Activated CD8-positive, alpha-beta memory T cell treated with anti-CD3 and anti-CD28 coated beads for 36 hours (primary cell): ENCODE data around the gene POLG. TPM values are rescaled to one million over a fixed set of nuclear protein-coding genes. Genes with fewer than 3 reads are reported as not detected.
"Not testable (repeated sequence)": the region's sequence is repeated elsewhere in the genome, so short reads cannot be mapped to it uniquely, and the experiment has no call there.

Source experiments
- CTCF ChIA-PET: fragments of 350-600 bp; sonication (Branson Sonifier 250); formaldehyde crosslinking; loops from one replicate; lab custom pipeline; 2021; ENCODE audit warnings: antibody characterized with exemption; lab: Charles Lee
- POLR2A ChIA-PET: fragments of 350-600 bp; sonication (Branson Sonifier 250); formaldehyde crosslinking; loops from one replicate; lab custom pipeline; 2021; ENCODE audit warnings: antibody characterized with exemption; lab: Charles Lee
- total RNA-seq, 2 experiments: library from RNA; stranded (reverse); gene quantifications; one replicate each; pipeline ENCODE4 v1.2.3, GENCODE V29; 2021

The POLG gene
- total RNA-seq, 2 experiments from 2014 or later: 98.1 to 103 TPM

DNA sequence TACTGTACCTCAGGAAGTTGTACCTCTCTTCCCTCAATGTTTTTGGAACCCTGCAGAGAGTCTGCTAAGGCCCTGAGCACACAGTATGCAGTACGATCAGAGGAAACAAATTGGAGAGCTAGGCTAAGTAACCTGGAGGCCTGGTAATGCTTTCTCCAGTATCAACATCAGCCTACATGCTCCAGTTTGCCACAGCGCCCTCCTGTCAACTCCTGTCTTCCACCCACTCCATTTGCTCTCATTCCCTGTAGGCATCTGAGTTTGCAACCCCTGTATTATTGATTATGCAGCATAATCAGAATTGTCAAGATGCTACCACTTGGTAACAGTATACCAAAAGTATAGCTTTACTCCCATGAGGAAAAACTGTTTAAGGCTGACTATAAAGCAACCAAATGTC is 14.4 kb downstream of the POLG start:
- POLR2A ChIA-PET: interaction anchor here (0.6 to 2.0 kb wide), 2 partner anchors 9 to 68 kb away, joined by 3 to 7 read pairs; no protein-coding TSS in a partner anchor

DNA sequence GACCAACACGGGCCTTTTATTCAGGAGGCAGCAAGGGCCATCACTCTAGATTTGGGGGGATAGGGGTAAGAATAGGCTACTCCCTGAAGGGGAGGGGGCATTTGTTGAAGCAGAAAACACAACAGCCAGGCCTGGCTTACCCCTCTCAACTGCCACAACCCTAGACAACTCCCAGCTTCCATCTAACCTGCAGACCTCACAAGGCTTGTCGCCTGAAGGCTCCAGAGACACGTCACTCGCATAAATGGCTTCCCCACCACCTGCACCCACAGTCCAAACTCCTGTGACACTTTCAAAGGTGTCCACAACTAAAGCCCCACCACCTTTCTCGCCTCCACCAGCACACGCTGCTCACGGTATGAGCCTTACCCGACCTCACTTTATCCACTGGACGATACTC is 14.9 kb downstream of the POLG start:
- POLR2A ChIA-PET: interaction anchor here (2.0 kb wide), 1 partner anchor 10 kb away, joined by 7 read pairs; no protein-coding TSS in a partner anchor
- CTCF ChIA-PET: interaction anchor here (0.7 to 1.2 kb wide), 2 partner anchors 40 to 47 kb away, joined by 3 to 4 read pairs; no protein-coding TSS in a partner anchor

More for the DNA sequence above, 14.4 kb downstream of the POLG start:
- CTCF ChIA-PET: interaction anchor here (0.7 to 1.9 kb wide), 4 partner anchors 11 to 48 kb away, joined by 3 to 9 read pairs (median 4); no protein-coding TSS in a partner anchor

DNA sequence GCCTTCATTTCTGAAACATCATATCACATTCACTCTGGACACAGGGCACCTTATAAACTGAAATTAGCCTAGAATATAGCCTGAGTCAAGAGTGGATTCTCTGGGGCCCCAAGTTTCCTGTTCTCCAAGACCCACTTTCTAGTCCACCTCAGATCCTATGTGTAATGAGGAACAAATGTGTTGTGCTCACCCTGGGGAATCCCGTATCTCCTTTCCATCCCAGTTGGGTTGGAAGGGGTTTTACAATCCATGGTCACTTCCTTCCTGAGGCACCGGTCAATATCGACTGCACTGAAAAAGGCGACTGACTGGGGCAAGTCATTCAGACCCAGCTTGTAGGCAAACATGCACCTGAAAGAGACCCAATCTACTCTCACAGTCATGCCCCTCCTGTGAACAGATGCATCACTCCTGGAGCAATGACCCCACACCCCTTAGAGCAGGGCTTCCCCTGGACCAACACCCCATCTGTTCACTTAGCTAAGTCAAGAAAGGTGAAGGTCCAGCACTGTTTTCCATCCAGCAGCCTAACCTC is 17.4 kb downstream of the POLG start:
- ChIA-PET CTCF (interaction anchor here (1.1 kb wide), 1 partner anchor 14 kb away, joined by 5 read pairs; no protein-coding TSS in a partner anchor), POLR2A (interaction anchor here (0.9 to 1.2 kb wide), 2 partner anchors 12 kb away, joined by 3 to 5 read pairs; no protein-coding TSS in a partner anchor)

DNA sequence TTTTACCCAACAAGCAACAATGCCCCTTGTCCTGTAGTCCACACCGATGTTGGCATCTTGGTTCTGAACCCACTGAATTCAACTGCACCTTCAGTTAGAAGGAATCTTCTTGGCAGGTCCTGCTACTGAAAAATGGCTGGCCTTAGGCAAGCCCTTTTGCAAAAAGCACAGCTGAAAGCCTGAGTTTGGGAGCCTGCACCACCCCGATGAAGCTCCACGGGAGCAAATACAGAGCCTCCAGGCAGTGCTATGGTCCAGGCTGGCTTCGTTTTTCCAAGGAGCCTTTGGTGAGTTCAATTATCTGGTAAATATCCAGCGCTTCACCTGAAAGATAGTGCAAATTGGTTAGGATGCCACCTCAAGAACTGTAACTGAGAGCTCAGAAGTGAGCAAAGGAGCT is 18.1 kb downstream of the POLG start:
- ChIA-PET POLR2A (interaction anchor here (1.2 kb wide), 1 partner anchor 13 kb away, joined by 5 read pairs; no protein-coding TSS in a partner anchor), CTCF (interaction anchor here (1.1 kb wide), 1 partner anchor 15 kb away, joined by 5 read pairs; no protein-coding TSS in a partner anchor)

DNA sequence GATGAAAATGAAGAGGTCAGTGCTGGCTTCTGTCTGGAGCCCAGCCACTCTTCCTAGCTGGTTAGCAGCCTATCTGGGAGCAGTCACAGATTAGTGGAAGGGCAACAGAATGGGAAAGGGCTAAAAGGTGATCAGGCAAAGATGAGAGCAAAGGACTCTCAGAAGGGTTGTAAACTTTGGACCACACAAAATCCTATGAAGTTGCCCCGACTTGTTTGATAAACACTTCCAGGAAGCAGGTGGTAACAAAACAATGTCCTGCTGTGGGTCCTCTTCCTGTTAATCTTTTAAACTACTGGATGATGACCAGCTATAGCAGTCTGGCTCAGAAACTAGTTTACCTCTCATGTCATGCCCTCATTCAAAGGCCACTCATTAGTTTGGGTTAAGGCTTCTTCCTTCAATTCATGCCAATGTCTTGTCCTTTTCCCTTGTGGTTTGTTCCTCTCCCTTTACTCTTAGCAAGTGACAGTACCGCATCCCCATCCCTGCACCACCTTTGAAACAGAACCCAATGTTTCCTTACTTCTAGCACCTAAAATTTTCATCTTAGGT is 19.2 kb downstream of the POLG start:
- CTCF ChIA-PET: no interaction called here
- POLR2A ChIA-PET: no interaction called here

DNA sequence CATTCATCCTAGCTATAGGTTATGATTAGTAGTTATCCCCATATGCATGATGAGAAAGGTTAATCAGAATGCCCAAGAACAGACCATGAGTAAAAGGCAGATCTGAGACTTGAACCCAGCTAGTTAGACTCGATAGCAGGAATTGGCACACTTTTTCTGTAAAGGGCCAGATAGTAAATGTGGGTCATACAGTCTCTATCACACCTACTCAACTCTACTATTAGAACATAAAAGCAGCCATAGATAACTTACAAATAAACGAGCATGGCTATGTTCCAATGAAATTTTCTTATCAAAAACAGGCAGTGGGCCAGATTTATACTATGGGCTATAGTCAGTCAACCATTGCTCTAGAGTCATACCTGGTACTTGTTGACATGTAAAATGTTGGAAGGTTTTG is 24.6 kb downstream of the POLG start:
- ChIA-PET POLR2A (no interaction called here), CTCF (interaction anchor here (0.6 kb wide), 1 partner anchor 137 kb away, joined by 4 read pairs; no protein-coding TSS in a partner anchor)

DNA sequence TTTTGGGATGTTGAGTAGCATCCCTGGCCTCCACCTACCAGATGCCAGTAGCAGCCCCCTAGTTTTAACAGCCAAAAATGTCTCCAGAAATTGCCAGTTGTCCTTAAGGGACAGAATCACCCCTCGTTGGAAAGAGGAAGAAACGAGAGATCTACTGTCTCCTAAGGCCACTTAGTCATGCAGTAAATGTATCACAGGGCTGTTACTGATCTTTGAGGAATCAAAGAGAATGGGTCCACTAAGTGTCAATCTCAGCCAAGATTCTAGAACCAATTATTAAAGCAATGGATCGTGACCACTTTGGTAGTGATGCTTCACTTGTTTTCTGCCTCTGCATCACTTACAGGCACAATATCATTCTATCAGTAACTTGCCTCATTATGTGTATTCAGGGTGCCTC is 26.4 kb downstream of the POLG start:
- ChIA-PET CTCF (interaction anchor here (0.7 kb wide), 1 partner anchor 19 kb away, joined by 3 read pairs; no protein-coding TSS in a partner anchor), POLR2A (no interaction called here)

DNA sequence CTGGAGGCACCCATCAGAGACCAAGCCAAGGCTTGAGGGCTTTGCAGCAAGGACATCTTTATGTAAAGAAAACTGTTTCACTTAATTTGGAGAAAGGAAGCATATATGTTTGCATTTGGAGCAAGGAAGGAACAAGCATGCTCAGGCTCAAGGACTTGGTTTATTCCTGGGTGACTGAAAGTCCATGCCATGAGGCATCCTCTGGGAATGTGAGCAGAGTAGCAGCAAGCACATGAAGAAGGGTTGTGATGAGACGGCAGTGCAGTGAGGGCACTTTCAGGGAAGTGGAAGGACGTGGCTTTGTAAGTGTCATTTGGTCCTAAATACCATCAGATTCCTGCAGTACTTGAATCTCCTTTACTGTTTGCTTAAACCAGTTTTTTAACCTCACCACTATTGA is 26.8 kb downstream of the POLG start:
- ChIA-PET CTCF (no interaction called here), POLR2A (no interaction called here)

DNA sequence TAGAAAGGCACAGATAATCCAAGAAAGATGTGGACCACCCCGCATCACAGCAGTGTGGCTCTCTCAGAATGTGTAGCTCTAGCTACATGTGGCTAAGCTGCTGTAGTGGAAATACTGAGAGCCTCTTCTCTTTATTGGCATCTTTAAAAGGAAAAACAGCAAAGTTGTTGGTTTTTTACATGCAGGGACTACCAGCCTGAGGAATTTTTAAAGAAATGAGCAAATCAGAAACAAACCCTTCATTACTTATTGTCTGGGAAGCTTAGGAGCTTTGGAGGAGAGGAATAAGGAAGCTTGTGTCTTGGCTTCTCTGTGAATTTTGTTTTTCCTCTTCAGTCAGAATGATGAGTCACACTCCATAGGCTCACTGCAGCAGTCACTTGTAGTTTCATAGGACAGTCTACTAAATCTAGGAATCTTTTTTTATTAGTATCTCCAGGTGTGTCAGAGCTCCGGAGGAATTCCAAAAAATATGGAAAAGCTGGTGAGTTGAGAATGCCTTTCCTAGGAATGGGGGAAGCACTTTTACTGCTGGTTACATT is 27.5 kb downstream of the POLG start:
- POLR2A ChIA-PET: no interaction called here
- CTCF ChIA-PET: no interaction called here

DNA sequence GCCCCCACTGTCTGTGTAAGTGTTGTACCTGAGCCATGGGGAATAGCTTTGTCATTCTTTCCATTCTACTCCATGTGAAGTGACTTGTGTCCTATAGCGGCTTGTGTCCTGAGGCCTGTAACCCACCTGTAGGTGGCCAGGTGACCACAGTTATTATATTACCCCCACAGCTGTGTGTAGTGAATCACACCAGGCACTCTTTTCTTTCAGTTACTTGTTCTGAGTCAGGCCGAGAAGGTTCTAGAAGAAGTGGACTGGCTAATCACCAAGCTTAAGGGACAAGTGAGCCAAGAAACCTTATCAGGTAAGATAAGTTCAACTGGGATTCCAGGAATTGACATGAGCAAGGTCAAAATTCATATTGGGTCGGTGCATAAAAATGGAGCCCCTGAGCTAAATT is 29.2 kb downstream of the POLG start:
- POLR2A ChIA-PET: no interaction called here
- CTCF ChIA-PET: interaction anchor here (0.7 kb wide), 1 partner anchor 99 kb away, joined by 3 read pairs; no protein-coding TSS in a partner anchor

DNA sequence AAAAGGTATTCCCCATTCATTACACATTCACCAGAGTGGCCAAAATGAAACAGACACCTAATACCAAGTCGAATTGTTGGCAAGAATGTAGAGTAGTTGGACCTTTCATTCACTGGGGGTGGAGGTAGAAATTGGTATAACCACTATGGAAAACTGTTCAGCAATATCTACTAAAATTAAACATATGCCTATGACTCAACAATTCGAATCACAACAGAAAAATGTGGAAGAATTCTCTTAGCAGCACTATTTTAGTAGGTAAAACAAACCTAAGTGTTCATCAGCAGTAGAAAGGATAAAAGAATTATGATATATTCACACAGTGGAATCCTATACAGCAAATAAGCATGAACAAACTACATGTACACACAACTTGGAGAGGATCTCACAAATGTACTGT is 30.6 kb downstream of the POLG start:
- ChIA-PET CTCF (no interaction called here), POLR2A (no interaction called here)

DNA sequence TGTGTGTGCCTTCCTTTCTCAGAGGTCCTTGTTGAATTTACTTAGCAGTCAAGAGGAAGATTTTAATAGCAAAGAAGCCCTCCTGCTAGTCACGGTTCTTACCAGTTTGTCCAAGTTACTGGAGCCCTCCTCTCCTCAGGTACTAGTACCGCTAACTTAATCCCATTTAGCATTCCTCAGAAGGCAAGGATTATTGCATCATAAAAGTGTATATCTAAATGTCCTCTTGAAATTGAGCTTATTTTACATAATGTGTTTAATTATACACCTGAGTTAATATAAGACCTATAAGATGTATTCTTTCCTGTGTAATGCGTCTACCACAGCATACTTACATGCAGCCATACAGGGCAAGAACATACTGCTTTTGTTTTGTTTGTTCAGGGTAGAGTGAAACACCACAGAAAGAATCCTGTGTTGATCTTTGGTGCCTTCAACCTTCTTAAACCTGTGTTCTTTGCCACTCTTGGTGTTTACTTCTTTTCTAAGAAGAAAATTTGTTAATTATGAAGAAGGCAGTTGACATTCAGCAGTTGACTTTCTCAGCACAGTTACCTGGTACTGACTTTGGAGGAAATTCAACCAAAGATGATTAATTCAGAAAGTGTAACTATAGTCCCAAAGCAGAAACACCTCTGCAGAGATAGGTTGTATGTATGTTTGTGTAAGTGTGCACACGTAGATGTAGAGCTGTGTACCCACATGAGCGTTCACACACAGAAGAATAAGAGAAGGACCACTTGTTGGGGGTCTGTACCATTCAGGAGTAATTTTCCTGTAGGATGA is 33.1 kb downstream of the POLG start:
- POLR2A ChIA-PET: no interaction called here
- CTCF ChIA-PET: interaction anchor here (0.9 kb wide), 1 partner anchor 11 kb away, joined by 3 read pairs; no protein-coding TSS in a partner anchor

DNA sequence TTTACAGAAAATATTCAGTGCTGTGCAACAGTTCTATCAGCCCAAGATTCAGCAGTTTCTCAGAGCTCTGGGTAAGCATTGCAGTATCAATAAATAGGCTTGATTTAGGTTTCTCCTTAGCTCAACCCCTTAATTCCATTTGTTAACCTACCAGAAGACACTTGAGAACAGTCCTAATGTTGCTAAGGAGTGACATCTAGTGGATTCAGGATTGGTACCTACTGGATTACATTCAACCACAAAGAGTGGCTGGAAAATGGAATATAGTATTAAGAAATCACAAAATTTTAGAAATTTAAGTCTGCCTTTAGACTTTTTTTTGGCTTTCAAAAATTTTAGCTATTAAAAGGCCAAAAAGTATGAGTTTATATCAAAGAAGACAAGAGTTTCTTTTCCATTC is 34.7 kb downstream of the POLG start:
- ChIA-PET POLR2A (no interaction called here), CTCF (interaction anchor here (1.1 kb wide), 1 partner anchor 93 kb away, joined by 4 read pairs; no protein-coding TSS in a partner anchor)

DNA sequence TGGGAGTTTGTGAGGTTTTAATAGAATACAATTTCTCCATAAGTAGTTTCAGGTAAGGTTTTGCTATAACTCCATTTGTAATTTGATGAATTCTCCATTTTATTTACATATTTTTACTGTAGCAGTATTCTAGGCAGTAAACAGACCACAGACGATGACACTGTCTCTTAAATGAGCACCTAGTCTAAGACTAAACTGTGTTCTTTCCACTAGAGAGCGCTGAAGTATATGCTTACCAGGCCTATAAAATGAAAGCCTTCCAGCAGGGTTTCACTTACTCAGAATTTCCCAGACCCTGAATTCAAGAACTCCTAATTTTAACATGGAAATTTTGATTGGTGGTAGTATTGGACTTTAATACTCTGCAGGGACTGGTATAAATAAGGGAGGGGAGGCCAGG is 41.6 kb downstream of the POLG start:
- POLR2A ChIA-PET: no interaction called here
- CTCF ChIA-PET: interaction anchor here (1.0 kb wide), 1 partner anchor 20 kb away, joined by 3 read pairs; no protein-coding TSS in a partner anchor

DNA sequence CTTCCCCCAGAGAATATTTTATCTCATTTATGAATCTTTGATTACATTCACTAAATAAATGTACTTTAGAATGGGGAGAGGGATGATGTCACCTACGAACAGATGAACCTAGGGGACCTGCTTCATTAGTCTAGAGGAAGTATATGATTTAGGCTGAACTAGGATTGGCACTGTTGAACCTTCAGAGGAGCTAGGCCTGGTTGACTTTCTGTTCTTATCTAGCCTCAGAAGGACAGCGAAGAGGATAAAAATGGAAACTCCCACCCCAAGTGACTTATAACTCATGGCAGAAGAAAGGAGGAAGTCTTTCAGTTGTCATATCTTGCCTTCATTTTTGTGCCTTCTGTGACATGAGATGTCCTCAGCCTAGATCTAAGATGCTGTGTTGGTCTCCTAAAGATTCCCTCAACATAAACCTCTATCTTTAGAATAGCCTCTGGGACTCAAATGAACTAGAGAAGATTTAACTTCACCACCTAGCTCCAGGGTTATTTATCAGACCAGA is 42.6 kb downstream of the POLG start:
- POLR2A ChIA-PET: no interaction called here
- CTCF ChIA-PET: no interaction called here

DNA sequence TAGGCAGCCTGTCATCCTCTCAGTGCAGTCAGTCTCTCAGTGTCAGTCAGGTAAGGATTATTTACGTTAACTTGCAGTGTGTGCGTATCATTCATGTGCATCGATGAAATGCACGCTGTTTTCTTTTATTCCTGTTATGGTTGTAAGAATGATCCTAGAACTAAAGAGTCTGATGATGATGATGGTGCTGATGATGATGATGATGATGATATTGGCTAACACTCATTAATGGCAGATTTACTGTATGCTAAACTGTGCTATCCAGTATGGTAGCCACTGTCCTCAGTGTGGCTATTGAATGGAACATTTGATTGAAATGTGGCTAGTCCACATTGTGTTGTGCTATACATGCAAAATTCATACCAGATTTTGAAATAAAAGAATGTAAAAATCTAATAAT is 51.4 kb downstream of the POLG start:
- POLR2A ChIA-PET: no interaction called here
- CTCF ChIA-PET: no interaction called here

DNA sequence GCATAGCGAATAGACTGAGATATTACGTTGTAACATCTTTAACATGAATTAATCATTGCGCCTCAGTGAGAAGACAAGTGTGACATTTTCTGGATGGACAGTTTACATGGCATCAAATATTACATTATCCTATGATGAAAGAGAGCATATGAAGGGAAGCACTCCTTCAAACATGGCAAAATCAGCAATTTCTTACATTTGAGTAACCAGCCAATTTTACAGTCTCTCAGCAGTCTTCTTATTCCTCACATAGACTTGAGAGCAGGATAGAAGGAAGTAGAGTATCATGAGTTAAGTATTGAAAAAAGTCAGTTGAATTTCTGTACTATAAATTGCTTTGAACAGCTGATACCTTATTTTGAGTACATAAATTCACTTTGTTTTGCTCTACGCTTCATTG is 52.0 kb downstream of the POLG start:
- POLR2A ChIA-PET: no interaction called here

DNA sequence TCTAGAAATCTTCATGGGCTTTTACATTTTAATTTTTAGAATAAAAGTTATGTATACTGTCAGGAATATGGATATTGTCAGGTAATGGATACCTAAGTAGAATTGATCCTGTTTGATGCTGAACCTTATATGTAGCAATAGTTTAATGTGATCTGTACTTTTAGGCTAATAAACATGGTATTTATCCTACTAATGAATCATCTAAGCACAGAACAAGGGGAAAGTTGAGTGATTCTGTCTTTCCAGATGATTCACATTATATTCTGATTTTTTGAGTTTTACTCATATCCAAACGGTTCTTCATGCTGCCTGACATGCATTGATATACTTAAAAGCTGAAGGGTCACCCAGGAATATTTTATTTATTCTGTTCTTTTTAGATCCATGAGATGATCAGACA is 56.3 kb downstream of the POLG start:
- ChIA-PET CTCF (interaction anchor here (1.2 kb wide), 1 partner anchor 71 kb away, joined by 3 read pairs; no protein-coding TSS in a partner anchor), POLR2A (no interaction called here)

More for the DNA sequence above, 52.0 kb downstream of the POLG start:
- CTCF ChIA-PET: no interaction called here

DNA sequence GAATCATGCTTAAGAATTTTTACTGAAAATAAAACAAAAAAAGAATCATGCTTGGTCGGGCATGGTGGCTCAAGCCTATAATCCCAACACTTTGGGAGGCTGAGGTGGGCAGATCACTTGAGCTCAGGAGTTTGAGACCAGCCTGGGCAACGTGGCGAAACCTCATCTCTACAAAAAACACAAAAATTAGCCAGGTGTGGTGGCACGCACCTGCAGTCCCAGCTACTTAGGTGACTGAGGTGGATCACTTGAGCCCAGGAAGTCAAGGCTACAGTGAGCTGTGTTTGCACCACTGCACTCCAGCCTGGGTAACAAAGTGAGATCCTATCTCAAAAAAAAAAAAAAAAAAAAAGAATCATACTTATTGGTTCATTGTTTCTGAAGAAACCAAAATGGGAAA is 57.3 kb downstream of the POLG start:
- POLR2A ChIA-PET: interaction anchor here (0.7 kb wide), 1 partner anchor 33 kb away, joined by 3 read pairs; the partner anchor contains the start of gene FANCI
- CTCF ChIA-PET: not testable (repeated sequence)
